ENCODE data around the gene NRXN3. TPM values are rescaled to one million over a fixed set of nuclear protein-coding genes. Genes with fewer than 3 reads are reported as not detected.

NRXN3 gene
- total and polyA plus RNA-seq, 7 donors, result 0.06 to 0.74 (median 0.15) TPM

DNA sequence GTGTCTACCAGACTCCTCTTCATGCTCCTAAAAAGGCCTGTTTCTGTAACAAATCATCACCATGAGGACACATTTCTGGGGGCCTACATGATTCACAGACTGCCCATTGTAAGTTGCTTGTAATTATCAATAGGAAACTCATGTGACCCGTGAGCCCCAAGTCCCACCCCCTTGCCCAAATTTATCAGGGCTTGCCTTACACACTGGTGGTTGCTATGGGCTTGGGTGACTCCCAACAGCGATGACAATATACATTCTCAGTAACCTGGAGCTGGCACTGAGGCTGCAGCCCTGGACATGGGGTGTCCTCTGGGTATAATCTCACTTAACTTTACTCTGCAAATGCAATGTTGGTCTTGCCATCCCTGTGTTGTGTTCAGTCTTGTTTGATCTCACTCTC, 149.2 kb downstream of the NRXN3 start:
- intact Hi-C loops (cut with DNase I), result no loop called here
- Histone ChIP-seq H3K27ac (no peak overlapping the region), H3K36me3 (ENCODE audit: insufficient read depth in 1 of 2, low read depth in 1 of 2) (no peaks in the 10 kb centered on the region), H3K9me3 (no peaks in the 10 kb centered on the region), H3K4me1 (no peaks in the 10 kb centered on the region), H3K27me3 (ENCODE audit: insufficient read depth in 3 of 3, low read length in 2 of 3) (peaks cover 0 to 15% (median 0%) of the 10 kb centered on the region in 3 donors), H3K4me3 (no peak overlapping the region)
- no peak for DNase-seq
- 61 to 73% (median 63%) methylated on average over 2 of the region's 2 CpGs for WGBS, 3 donors
- TF ChIP-seq CTCF (IDR thresholded peaks at IDR 0.05), result no peak
- ATAC-seq, result no peak

DNA sequence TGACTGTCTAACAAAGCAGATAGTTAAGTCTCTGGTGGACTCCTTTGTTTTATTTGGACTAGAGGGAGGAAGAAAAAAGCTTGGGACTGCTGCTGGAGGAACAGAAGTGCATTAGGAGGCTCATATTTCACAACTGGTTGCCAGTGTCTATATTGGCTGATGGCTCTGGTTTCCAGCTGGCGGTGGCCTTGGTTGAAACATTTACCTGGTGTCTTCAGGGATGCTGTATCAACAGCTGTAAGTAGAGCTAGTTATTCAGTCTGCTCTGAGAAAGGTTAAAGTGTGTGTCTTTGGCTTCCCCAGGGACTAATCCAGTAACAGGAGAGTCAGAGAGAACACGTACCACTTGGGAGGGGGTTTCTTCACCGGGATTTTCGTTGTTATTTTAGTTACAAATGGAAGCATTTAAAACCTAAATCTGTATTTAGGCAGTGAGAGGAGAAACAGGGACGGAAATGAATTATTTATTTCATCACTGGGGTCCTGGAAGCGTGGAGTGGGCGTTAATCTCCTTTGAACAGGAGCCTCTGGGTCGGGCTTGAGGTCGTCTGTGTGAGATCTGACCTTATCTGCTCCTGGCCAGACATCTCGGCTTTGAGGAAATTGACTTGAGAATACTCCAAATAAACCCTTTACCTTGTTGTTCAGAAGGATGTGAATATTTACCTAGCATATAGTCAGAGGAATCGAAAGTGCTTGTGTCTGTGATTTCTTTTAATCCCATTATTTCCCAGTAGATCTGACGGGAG, 149.9 kb downstream of the NRXN3 start:
- WGBS, 3 donors, result 12 to 15% (median 14%) methylated on average over 12 of the region's 12 CpGs
- intact Hi-C loops (cut with DNase I), result no loop called here
- ATAC-seq (no peak), DNase-seq (no peak)
- TF ChIP-seq CTCF (IDR thresholded peaks at IDR 0.05), result no peak
- no peaks in the 10 kb centered on the region for H3K9me3 ChIP-seq
- no peak overlapping the region for H3K4me3 ChIP-seq
- H3K36me3 ChIP-seq (ENCODE audit: insufficient read depth in 1 of 2, low read depth in 1 of 2), result no peaks in the 10 kb centered on the region
- H3K27ac ChIP-seq, result no peak overlapping the region
- peaks cover 0 to 14% (median 2%) of the 10 kb centered on the region in 3 donors for H3K27me3 ChIP-seq (ENCODE audit: insufficient read depth in 3 of 3, low read length in 2 of 3)
- H3K4me1 ChIP-seq, result no peaks in the 10 kb centered on the region

- H3K4me3 ChIP-seq, result no peak overlapping the region
- DNase-seq, result no peak
- H3K27ac ChIP-seq, result no peak overlapping the region
- H3K36me3 ChIP-seq (ENCODE audit: insufficient read depth in 1 of 2, low read depth in 1 of 2), result no peaks in the 10 kb centered on the region
- TF ChIP-seq CTCF (IDR thresholded peaks at IDR 0.05), result no peak
- intact Hi-C loops (cut with DNase I), result no loop called here
- peaks cover 0 to 14% (median 2%) of the 10 kb centered on the region in 3 donors for H3K27me3 ChIP-seq (ENCODE audit: insufficient read depth in 3 of 3, low read length in 2 of 3)
- WGBS, 3 donors, result 88 to 94% (median 89%) methylated on average over 1 of the region's 1 CpG
- ATAC-seq, result no peak
- no peaks in the 10 kb centered on the region for H3K4me1 ChIP-seq
- H3K9me3 ChIP-seq, result no peaks in the 10 kb centered on the region
These were observed 154.2 kb downstream of the NRXN3 start for GRCh38 chr14:78324353-78324752.

DNA sequence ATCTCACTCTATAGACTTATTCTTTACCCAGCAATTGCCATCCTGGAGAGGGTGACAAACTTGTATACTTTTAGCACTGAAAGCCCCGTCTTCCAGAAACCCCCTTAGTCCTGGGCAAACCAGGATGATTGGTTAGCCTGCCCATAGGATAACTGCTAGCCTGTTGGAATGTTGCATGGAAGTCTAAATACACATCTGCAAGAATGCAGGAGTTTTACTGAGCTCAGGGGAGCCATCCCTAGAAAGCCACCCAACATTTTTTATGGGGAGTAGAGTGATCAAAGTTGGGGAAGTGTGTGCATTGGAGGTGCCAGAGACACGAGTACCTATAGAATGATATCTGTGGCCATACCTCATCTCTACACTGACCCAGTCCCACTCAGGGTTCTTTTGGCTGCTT, 155.7 kb downstream of the NRXN3 start:
- Histone ChIP-seq H3K36me3 (ENCODE audit: insufficient read depth in 1 of 2, low read depth in 1 of 2) (no peaks in the 10 kb centered on the region), H3K27me3 (ENCODE audit: insufficient read depth in 3 of 3, low read length in 2 of 3) (peaks cover 0 to 4% (median 2%) of the 10 kb centered on the region in 3 donors), H3K4me1 (no peaks in the 10 kb centered on the region), H3K9me3 (no peaks in the 10 kb centered on the region), H3K4me3 (no peak overlapping the region), H3K27ac (no peak overlapping the region)
- TF ChIP-seq CTCF (IDR thresholded peaks at IDR 0.05), result no peak
- no peak for ATAC-seq
- 45 to 61% (median 47%) methylated on average over 2 of the region's 2 CpGs for WGBS, 3 donors
- intact Hi-C loops (cut with DNase I), result no loop called here
- DNase-seq, result no peak

All from psoas muscle (tissue), 8 donors.